ENCODE measurements around the gene SLC22A31.
"Not testable (repeated sequence)": the region's sequence is repeated elsewhere in the genome, so short reads cannot be mapped to it uniquely, and the experiment has no call there.

SLC22A31 gene

GRCh38 chr16:89166696-89167424 lies 33.5 kb downstream of the SLC22A31 start:
- no peak for DNase-seq (ENCODE audit: low read depth in 2 of 2)

- DNase-seq (ENCODE audit: low read depth in 2 of 2), result not testable (repeated sequence)
Measured at GRCh38 chr16:89165681-89165979, 34.7 kb downstream of the SLC22A31 start.

GRCh38 chr16:89164847-89165680 lies 35.3 kb downstream of the SLC22A31 start:
- DNase-seq (ENCODE audit: low read depth in 2 of 2), result no peak

GRCh38 chr16:89164436-89164835 lies 35.9 kb downstream of the SLC22A31 start:
- DNase-seq (ENCODE audit: low read depth in 2 of 2), result no peak

- DNase-seq (ENCODE audit: low read depth in 2 of 2), result no peak
Measured at GRCh38 chr16:89163297-89163696, 37.0 kb downstream of the SLC22A31 start.

- no peak for DNase-seq (ENCODE audit: low read depth in 2 of 2)
Measured at GRCh38 chr16:89161763-89162713, 38.3 kb downstream of the SLC22A31 start.

GRCh38 chr16:89160977-89161701 lies 39.2 kb downstream of the SLC22A31 start:
- no peak for DNase-seq (ENCODE audit: low read depth in 2 of 2)

- no peak for DNase-seq (ENCODE audit: low read depth in 2 of 2)
Measured at GRCh38 chr16:89159850-89160354, 40.4 kb downstream of the SLC22A31 start.

GRCh38 chr16:89159066-89159849 lies 41.1 kb downstream of the SLC22A31 start:
- no peak for DNase-seq (ENCODE audit: low read depth in 2 of 2)

- DNase-seq (ENCODE audit: low read depth in 2 of 2), result no peak
Measured at GRCh38 chr16:89157778-89158177, 42.6 kb downstream of the SLC22A31 start.

GRCh38 chr16:89156740-89157645 lies 43.3 kb downstream of the SLC22A31 start:
- no peak for DNase-seq (ENCODE audit: low read depth in 2 of 2)

- DNase-seq (ENCODE audit: low read depth in 2 of 2), result no peak
Measured at GRCh38 chr16:89155851-89156739, 44.2 kb downstream of the SLC22A31 start.

GRCh38 chr16:89155184-89155679 lies 45.1 kb downstream of the SLC22A31 start:
- DNase-seq (ENCODE audit: low read depth in 2 of 2), result no peak

GRCh38 chr16:89154390-89155183 lies 45.8 kb downstream of the SLC22A31 start:
- DNase-seq (ENCODE audit: low read depth in 2 of 2), result no peak

GRCh38 chr16:89153848-89154271 lies 46.5 kb downstream of the SLC22A31 start:
- no peak for DNase-seq (ENCODE audit: low read depth in 2 of 2)

- no peak for DNase-seq (ENCODE audit: low read depth in 2 of 2)
Measured at GRCh38 chr16:89152831-89153700, 47.3 kb downstream of the SLC22A31 start.

Data from stimulated activated CD8-positive, alpha-beta memory T cell treated with anti-CD3 and anti-CD28 coated beads, Interleukin-15, amount 100 ng/mL, for 48 hours (primary cell).